Peyer's patch (tissue), 4 donors: Measurements from ENCODE around the gene ATP2B3. TPM values are rescaled to one million over a fixed set of nuclear protein-coding genes. Genes with fewer than 3 reads are reported as not detected.

Experiments used
- DNase-seq, 3 donors: peaks; one replicate each; pipeline ENCODE4 v3.0.0-alpha.2; 2017 to 2019
- H3K27ac ChIP-seq, 4 donors: fragments of 200-600 bp; sonication (generic); one replicate each; pipeline ENCODE4 v1.5.1; 2016 to 2019
- H3K27me3 ChIP-seq, 2 donors: fragments of 200-600 bp; sonication (generic); one replicate each; pipeline ENCODE4 v1.5.1; 2019
- H3K36me3 ChIP-seq, 3 donors: fragments of 200-600 bp; sonication (generic); one replicate each; pipeline ENCODE4 v1.5.1; 2016 to 2019
- H3K4me1 ChIP-seq, 4 donors: fragments of 200-600 bp; sonication (generic); one replicate each; pipeline ENCODE4 v1.5.1; 2016 to 2019
- H3K4me3 ChIP-seq, 4 donors: fragments of 200-600 bp; sonication (generic); 1 replicate in 3 of 4; 2 replicates in 1 of 4; pipeline ENCODE4 v1.5.1; 2016 to 2019; ENCODE audit warnings: mild to moderate bottlenecking in 1 of 4
- H3K9me3 ChIP-seq, 4 donors: fragments of 200-600 bp; sonication (generic); one replicate each; pipeline ENCODE4 v1.5.1; 2016 to 2019; ENCODE audit warnings: mild to moderate bottlenecking in 1 of 4
- CTCF ChIP-seq, 6 experiments: fragments of 450-650 bp in 4 of 6; fragments of 200-600 bp in 2 of 6; sonication (generic) in 1 of 6; IDR thresholded peaks; one replicate each; pipeline ENCODE4 v1.5.1; 2017 to 2019; ENCODE audit warnings: antibody characterized with exemption in 6 of 6, mild to moderate bottlenecking in 3 of 6, moderate library complexity in 1 of 6
- POLR2A ChIP-seq, 2 donors: fragments of 450-650 bp; IDR thresholded peaks; one replicate each; pipeline ENCODE4 v1.5.1; 2017; ENCODE audit warnings: antibody characterized with exemption in 2 of 2, mild to moderate bottlenecking in 2 of 2, moderate library complexity in 2 of 2
- total RNA-seq, 4 donors: library from RNA; depleted of rRNA; stranded (reverse); fragments of >200 nt; gene quantifications; one replicate each; pipeline ENCODE4 v1.1.0, GENCODE V29; 2016

Gene ATP2B3
- total RNA-seq, 4 donors from 2014 or later, result not detected

GRCh38 chrX:153564047-153564606, 46.7 kb downstream of the ATP2B3 start:
- no peak overlapping the region for H3K4me3 ChIP-seq
- no peak overlapping the region for H3K27ac ChIP-seq
- H3K9me3 ChIP-seq, result no peaks in the 10 kb centered on the region
- no peak for DNase-seq
- no peaks in the 10 kb centered on the region for H3K36me3 ChIP-seq
- TF ChIP-seq CTCF (IDR thresholded peaks at IDR 0.05) (no peak), POLR2A (IDR thresholded peaks at IDR 0.05) (no peak)
- no peaks in the 10 kb centered on the region for H3K27me3 ChIP-seq
- H3K4me1 ChIP-seq, result no peaks in the 10 kb centered on the region

GRCh38 chrX:153565996-153566580, 48.6 kb downstream of the ATP2B3 start:
- no peak for TF ChIP-seq CTCF (IDR thresholded peaks at IDR 0.05)
- TF ChIP-seq POLR2A (IDR thresholded peaks at IDR 0.05), result no peak
- no peaks in the 10 kb centered on the region for H3K36me3 ChIP-seq
- H3K4me3 ChIP-seq, result no peak overlapping the region
- no peaks in the 10 kb centered on the region for H3K9me3 ChIP-seq
- DNase-seq, result no peak
- no peaks in the 10 kb centered on the region for H3K4me1 ChIP-seq
- H3K27ac ChIP-seq, result no peak overlapping the region
- H3K27me3 ChIP-seq, result no peaks in the 10 kb centered on the region

GRCh38 chrX:153568451-153569011, 51.1 kb downstream of the ATP2B3 start:
- no peaks in the 10 kb centered on the region for H3K4me1 ChIP-seq
- no peaks in the 10 kb centered on the region for H3K9me3 ChIP-seq
- H3K36me3 ChIP-seq, result no peaks in the 10 kb centered on the region
- H3K27ac ChIP-seq, result no peak overlapping the region
- TF ChIP-seq POLR2A (IDR thresholded peaks at IDR 0.05) (no peak), CTCF (IDR thresholded peaks at IDR 0.05) (no peak)
- no peak overlapping the region for H3K4me3 ChIP-seq
- no peaks in the 10 kb centered on the region for H3K27me3 ChIP-seq
- DNase-seq, result no peak

GRCh38 chrX:153569475-153569874, 52.0 kb downstream of the ATP2B3 start:
- no peak for DNase-seq
- no peak for TF ChIP-seq CTCF (IDR thresholded peaks at IDR 0.05)
- TF ChIP-seq POLR2A (IDR thresholded peaks at IDR 0.05), result no peak
- H3K4me1 ChIP-seq, result no peaks in the 10 kb centered on the region
- H3K9me3 ChIP-seq, result no peaks in the 10 kb centered on the region
- H3K27ac ChIP-seq, result no peak overlapping the region
- no peak overlapping the region for H3K4me3 ChIP-seq
- no peaks in the 10 kb centered on the region for H3K27me3 ChIP-seq
- no peaks in the 10 kb centered on the region for H3K36me3 ChIP-seq

- no peaks in the 10 kb centered on the region for H3K27me3 ChIP-seq
Measured at GRCh38 chrX:153571534-153571908, 54.1 kb downstream of the ATP2B3 start.

More at GRCh38 chrX:153571534-153571908, 54.1 kb downstream of the ATP2B3 start:
- TF ChIP-seq POLR2A (IDR thresholded peaks at IDR 0.05), result no peak
- no peak for TF ChIP-seq CTCF (IDR thresholded peaks at IDR 0.05)
- Histone ChIP-seq H3K36me3 (no peaks in the 10 kb centered on the region), H3K27ac (no peak overlapping the region), H3K4me3 (no peak overlapping the region), H3K4me1 (no peaks in the 10 kb centered on the region), H3K9me3 (no peaks in the 10 kb centered on the region)
- DNase-seq, result no peak
